Measurements from ENCODE around the gene PRKG1. TPM values are rescaled to one million over a fixed set of nuclear protein-coding genes. Genes with fewer than 3 reads are reported as not detected.

Gene PRKG1
- total and polyA plus RNA-seq, 2 donors (not counting 1 experiment from before 2014, with no cell fraction given): 45.8 to 71.8 TPM

DNA sequence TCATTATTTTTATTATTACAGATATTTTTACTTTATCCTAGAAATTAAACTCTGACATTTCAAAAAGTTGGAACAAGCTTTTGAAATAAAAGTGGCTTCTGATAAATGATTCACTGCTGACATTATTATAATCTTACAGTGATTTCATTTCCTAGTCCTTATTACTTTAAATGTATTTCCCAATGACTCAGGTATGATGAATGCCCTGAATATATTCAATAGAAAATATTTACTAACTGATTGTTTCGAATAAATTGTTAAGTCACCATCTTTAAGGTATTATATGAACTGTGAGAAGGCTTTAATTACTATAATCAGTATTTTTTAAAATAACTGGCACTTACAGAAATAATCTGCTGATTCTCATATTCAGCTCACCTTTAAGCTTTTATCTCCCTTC, 1261.4 kb downstream of the PRKG1 start:
- peaks cover 2% of the 10 kb centered on the region for H3K4me1 ChIP-seq (ENCODE audit: control insufficient read depth, extremely low read depth, insufficient read depth, low read length)

DNA sequence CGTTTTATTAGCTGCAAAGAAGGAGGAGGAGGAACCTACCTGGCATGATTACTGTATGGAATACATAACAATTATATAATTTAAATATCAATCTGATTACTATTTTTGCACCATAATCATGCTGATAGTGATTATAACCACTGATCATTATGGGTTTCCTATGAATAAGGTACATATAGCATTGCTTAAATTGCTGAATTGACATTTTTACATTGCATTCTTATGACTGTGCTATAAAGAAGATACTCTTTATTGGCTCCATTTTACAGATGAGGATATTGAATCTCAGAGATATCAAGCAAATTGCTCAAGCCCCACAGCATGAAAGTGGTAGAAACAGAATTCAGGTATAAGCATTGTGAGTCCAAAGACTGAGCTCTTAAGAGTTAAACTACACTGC, 1262.9 kb downstream of the PRKG1 start:
- Histone ChIP-seq H3K27ac (ENCODE audit: insufficient read depth, low read length) (no peak overlapping the region), H3K4me3 (replicated peaks in 1 of 4; ENCODE audit: control extremely low read depth in 1 of 4, insufficient read depth in 1 of 4, low read depth in 3 of 4, low read length in 4 of 4) (no peak overlapping the region), H3K9ac (ENCODE audit: insufficient read depth, low read length) (no peak overlapping the region), H3K79me2 (ENCODE audit: control insufficient read depth, insufficient read depth, low read length) (no peaks in the 10 kb centered on the region), H4K20me1 (ENCODE audit: control insufficient read depth, extremely low read depth, insufficient read depth, low read length) (no peaks in the 10 kb centered on the region), H3K4me2 (ENCODE audit: extremely low read depth, insufficient read depth, low read length) (no peak overlapping the region), H2AFZ (ENCODE audit: low read length) (no peak overlapping the region), H3K27me3 (ENCODE audit: control insufficient read depth, insufficient read depth, low read length) (no peaks in the 10 kb centered on the region), H3K9me3 (ENCODE audit: control insufficient read depth, insufficient read depth, low read depth, low read length) (no peaks in the 10 kb centered on the region), H3K4me1 (ENCODE audit: control insufficient read depth, extremely low read depth, insufficient read depth, low read length) (peaks cover 2% of the 10 kb centered on the region), H3K36me3 (ENCODE audit: control insufficient read depth, insufficient read depth, low read length) (no peaks in the 10 kb centered on the region)
- TF ChIP-seq, protein P1, sequence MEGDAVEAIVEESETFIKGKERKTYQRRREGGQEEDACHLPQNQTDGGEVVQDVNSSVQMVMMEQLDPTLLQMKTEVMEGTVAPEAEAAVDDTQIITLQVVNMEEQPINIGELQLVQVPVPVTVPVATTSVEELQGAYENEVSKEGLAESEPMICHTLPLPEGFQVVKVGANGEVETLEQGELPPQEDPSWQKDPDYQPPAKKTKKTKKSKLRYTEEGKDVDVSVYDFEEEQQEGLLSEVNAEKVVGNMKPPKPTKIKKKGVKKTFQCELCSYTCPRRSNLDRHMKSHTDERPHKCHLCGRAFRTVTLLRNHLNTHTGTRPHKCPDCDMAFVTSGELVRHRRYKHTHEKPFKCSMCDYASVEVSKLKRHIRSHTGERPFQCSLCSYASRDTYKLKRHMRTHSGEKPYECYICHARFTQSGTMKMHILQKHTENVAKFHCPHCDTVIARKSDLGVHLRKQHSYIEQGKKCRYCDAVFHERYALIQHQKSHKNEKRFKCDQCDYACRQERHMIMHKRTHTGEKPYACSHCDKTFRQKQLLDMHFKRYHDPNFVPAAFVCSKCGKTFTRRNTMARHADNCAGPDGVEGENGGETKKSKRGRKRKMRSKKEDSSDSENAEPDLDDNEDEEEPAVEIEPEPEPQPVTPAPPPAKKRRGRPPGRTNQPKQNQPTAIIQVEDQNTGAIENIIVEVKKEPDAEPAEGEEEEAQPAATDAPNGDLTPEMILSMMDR (conservative IDR thresholded peaks at IDR 0.05 in 1 of 2, IDR thresholded peaks at IDR 0.05 in 1 of 2; ENCODE audit: low read depth in 1 of 2, low read length in 2 of 2): no peak
- DNase-seq (ENCODE audit: low read depth in 2 of 2): no peak

More for the DNA sequence above, 1261.4 kb downstream of the PRKG1 start:
- H3K4me2 ChIP-seq (ENCODE audit: extremely low read depth, insufficient read depth, low read length): no peak overlapping the region
- H4K20me1 ChIP-seq (ENCODE audit: control insufficient read depth, extremely low read depth, insufficient read depth, low read length): no peaks in the 10 kb centered on the region
- H3K79me2 ChIP-seq (ENCODE audit: control insufficient read depth, insufficient read depth, low read length): no peaks in the 10 kb centered on the region
- no peak for DNase-seq (ENCODE audit: low read depth in 2 of 2)
- H3K27ac ChIP-seq (ENCODE audit: insufficient read depth, low read length): no peak overlapping the region
- no peak overlapping the region for H3K4me3 ChIP-seq (replicated peaks in 1 of 4; ENCODE audit: control extremely low read depth in 1 of 4, insufficient read depth in 1 of 4, low read depth in 3 of 4, low read length in 4 of 4)
- H3K9me3 ChIP-seq (ENCODE audit: control insufficient read depth, insufficient read depth, low read depth, low read length): no peaks in the 10 kb centered on the region
- no peak overlapping the region for H3K9ac ChIP-seq (ENCODE audit: insufficient read depth, low read length)
- TF ChIP-seq EZH2 (IDR thresholded peaks at IDR 0.05; ENCODE audit: low read length, missing control alignments): no peak
- TF ChIP-seq, protein P1 (conservative IDR thresholded peaks at IDR 0.05 in 1 of 2, IDR thresholded peaks at IDR 0.05 in 1 of 2; ENCODE audit: low read depth in 1 of 2, low read length in 2 of 2): no peak
- H3K27me3 ChIP-seq (ENCODE audit: control insufficient read depth, insufficient read depth, low read length): no peaks in the 10 kb centered on the region
- no peak overlapping the region for H2AFZ ChIP-seq (ENCODE audit: low read length)
- no peaks in the 10 kb centered on the region for H3K36me3 ChIP-seq (ENCODE audit: control insufficient read depth, insufficient read depth, low read length)

DNA sequence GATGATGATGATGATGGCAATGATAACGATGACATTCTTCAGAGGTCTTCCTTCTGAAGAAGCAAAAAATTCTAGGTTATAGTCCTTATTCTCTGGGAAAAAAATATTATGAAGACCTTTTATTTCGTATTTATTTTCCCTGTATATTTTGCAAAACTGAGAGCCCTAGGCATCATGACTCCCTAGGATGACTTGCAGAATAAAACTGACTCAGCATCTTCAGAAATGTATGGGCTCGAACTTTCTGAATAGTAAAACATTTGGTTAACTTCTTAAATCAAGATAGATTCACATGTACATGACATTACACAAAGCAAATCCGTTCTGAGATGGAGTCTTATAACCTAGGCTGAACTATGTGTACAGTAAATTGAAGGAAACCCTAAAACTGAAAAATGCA, 1269.2 kb downstream of the PRKG1 start:
- Histone ChIP-seq H3K4me2 (ENCODE audit: extremely low read depth, insufficient read depth, low read length) (no peak overlapping the region), H3K9ac (ENCODE audit: insufficient read depth, low read length) (no peak overlapping the region), H3K27ac (ENCODE audit: insufficient read depth, low read length) (no peak overlapping the region), H3K9me3 (ENCODE audit: control insufficient read depth, insufficient read depth, low read depth, low read length) (no peaks in the 10 kb centered on the region), H3K79me2 (ENCODE audit: control insufficient read depth, insufficient read depth, low read length) (no peaks in the 10 kb centered on the region), H2AFZ (ENCODE audit: low read length) (no peak overlapping the region), H3K4me3 (replicated peaks in 1 of 4; ENCODE audit: control extremely low read depth in 1 of 4, insufficient read depth in 1 of 4, low read depth in 3 of 4, low read length in 4 of 4) (no peak overlapping the region), H3K4me1 (ENCODE audit: control insufficient read depth, extremely low read depth, insufficient read depth, low read length) (no peaks in the 10 kb centered on the region), H3K36me3 (ENCODE audit: control insufficient read depth, insufficient read depth, low read length) (no peaks in the 10 kb centered on the region), H4K20me1 (ENCODE audit: control insufficient read depth, extremely low read depth, insufficient read depth, low read length) (no peaks in the 10 kb centered on the region), H3K27me3 (ENCODE audit: control insufficient read depth, insufficient read depth, low read length) (no peaks in the 10 kb centered on the region)
- DNase-seq (ENCODE audit: low read depth in 2 of 2): no peak
- TF ChIP-seq, protein P1 (conservative IDR thresholded peaks at IDR 0.05 in 1 of 2, IDR thresholded peaks at IDR 0.05 in 1 of 2; ENCODE audit: low read depth in 1 of 2, low read length in 2 of 2): no peak
- no peak for TF ChIP-seq EZH2 (IDR thresholded peaks at IDR 0.05; ENCODE audit: low read length, missing control alignments)
